NT2/D1 (cell line): ENCODE results near the gene ADAM15.

ENCODE experiments used
- DNase-seq: peaks from one replicate; pipeline ENCODE4 v3.0.0-alpha.2; 2011; ENCODE audit warnings: low read depth, low spot score
- H3K27me3 ChIP-seq: 2 replicates; pipeline ENCODE4 v1.6.0; 2011; ENCODE audit warnings: mild to moderate bottlenecking; ENCODE audit not compliant: insufficient read length, insufficient read depth
- H3K36me3 ChIP-seq: 2 replicates; pipeline ENCODE4 v1.6.1; 2011; ENCODE audit warnings: mild to moderate bottlenecking, low read length, mixed read lengths; ENCODE audit not compliant: insufficient read depth, insufficient read length
- H3K4me1 ChIP-seq: 2 replicates; pipeline ENCODE4 v1.5.1; 2011; ENCODE audit not compliant: insufficient read depth, insufficient read length
- H3K4me3 ChIP-seq: 2 replicates; pipeline ENCODE4 v1.5.1; 2011; ENCODE audit warnings: low read depth; ENCODE audit not compliant: insufficient read length
- H3K9ac ChIP-seq: 2 replicates; pipeline ENCODE4 v1.6.0; 2011; ENCODE audit warnings: low read depth; ENCODE audit not compliant: insufficient read length
- H3K9me3 ChIP-seq: 2 replicates; pipeline ENCODE4 v1.5.1; 2011; ENCODE audit warnings: mild to moderate bottlenecking, low read length; ENCODE audit not compliant: insufficient read depth
- SUZ12 ChIP-seq: IDR thresholded peaks from 2 replicates; pipeline ENCODE4 v1.6.1; 2011; ENCODE audit not compliant: insufficient read length, insufficient read depth; ENCODE audit errors: extremely low read depth
- YY1 ChIP-seq: IDR thresholded peaks from 2 replicates; pipeline ENCODE4 v1.6.1; 2011; ENCODE audit not compliant: insufficient read length, insufficient read depth
- ZNF274 ChIP-seq: IDR thresholded peaks from 2 replicates; pipeline ENCODE4 v1.6.1; 2011; ENCODE audit warnings: mild to moderate bottlenecking, low read depth, low read length

ADAM15 gene

GRCh38 chr1:155050560-155051341 lies at the start of gene ADAM15:
Gene ADAM15 (plus strand): TSS chr1:155051316. CDS start chr1:155051387, 71 bp downstream.
- Histone ChIP-seq H3K4me1 (peaks cover 36% of the 10 kb centered on the region), H3K4me3 (peak within 1 kb of the TSS; percentile 81), H3K9ac (peak within 1 kb of the TSS; percentile 99), H3K36me3 (peaks cover 26% of the 10 kb centered on the region), H3K9me3 (no peaks in the 10 kb centered on the region), H3K27me3 (peaks cover 18% of the 10 kb centered on the region)
- no peak for TF ChIP-seq SUZ12
- TF ChIP-seq ZNF274: no peak
- no peak for TF ChIP-seq YY1
- peak; percentile 82 for DNase-seq

- Histone ChIP-seq H3K4me1 (peaks cover 16% of the 10 kb centered on the region), H3K27me3 (no peaks in the 10 kb centered on the region), H3K36me3 (no peaks in the 10 kb centered on the region), H3K9ac (peak overlapping the region; percentile 97), H3K9me3 (no peaks in the 10 kb centered on the region), H3K4me3 (peak overlapping the region; percentile 71)
- no peak for TF ChIP-seq ZNF274
- TF ChIP-seq SUZ12: no peak
- no peak for TF ChIP-seq YY1
- DNase-seq: no peak
Measured at GRCh38 chr1:155001425-155001674, 49.8 kb upstream of the ADAM15 start.

- Histone ChIP-seq H3K4me1 (peaks cover 16% of the 10 kb centered on the region), H3K27me3 (no peaks in the 10 kb centered on the region), H3K36me3 (no peaks in the 10 kb centered on the region), H3K4me3 (peak overlapping the region; percentile 71), H3K9ac (peak overlapping the region; percentile 97), H3K9me3 (no peaks in the 10 kb centered on the region)
- no peak for TF ChIP-seq ZNF274
- TF ChIP-seq YY1: no peak
- TF ChIP-seq SUZ12: no peak
- peak; percentile 100 for DNase-seq
Measured at GRCh38 chr1:155001675-155002463, 49.2 kb upstream of the ADAM15 start.

GRCh38 chr1:155002464-155003226 lies 48.5 kb upstream of the ADAM15 start, which contains the start of gene ZBTB7B:
Gene ZBTB7B (plus strand): TSS chr1:155002802. CDS start chr1:155014661, 11,859 bp downstream.
- Histone ChIP-seq H3K36me3 (no peaks in the 10 kb centered on the region), H3K9ac (peak within 1 kb of the TSS; percentile 97), H3K4me1 (peaks cover 10% of the 10 kb centered on the region), H3K27me3 (no peaks in the 10 kb centered on the region), H3K4me3 (peak within 1 kb of the TSS; percentile 71), H3K9me3 (no peaks in the 10 kb centered on the region)
- DNase-seq: no peak
- TF ChIP-seq YY1 (no peak), SUZ12 (no peak), ZNF274 (no peak)

- Histone ChIP-seq H3K4me1 (peaks cover 14% of the 10 kb centered on the region), H3K4me3 (peak overlapping the region; percentile 55), H3K9me3 (no peaks in the 10 kb centered on the region), H3K36me3 (no peaks in the 10 kb centered on the region), H3K27me3 (no peaks in the 10 kb centered on the region), H3K9ac (peak overlapping the region; percentile 71)
- DNase-seq: no peak
- TF ChIP-seq YY1: no peak
- TF ChIP-seq SUZ12: no peak
- TF ChIP-seq ZNF274: no peak
Measured at GRCh38 chr1:155003227-155003765, 47.8 kb upstream of the ADAM15 start.

- Histone ChIP-seq H3K36me3 (no peaks in the 10 kb centered on the region), H3K4me3 (peak overlapping the region; percentile 55), H3K9me3 (no peaks in the 10 kb centered on the region), H3K9ac (peak overlapping the region; percentile 71), H3K27me3 (no peaks in the 10 kb centered on the region), H3K4me1 (peaks cover 15% of the 10 kb centered on the region)
- TF ChIP-seq ZNF274 (no peak), SUZ12 (no peak), YY1 (no peak)
- DNase-seq: no peak
Measured at GRCh38 chr1:155003766-155004351, 47.3 kb upstream of the ADAM15 start.
